ENCODE data around the gene KSR2.

GRCh38 chr12:118011961-118012360 is 43.2 kb upstream of the KSR2 start:
- no peak for TF ChIP-seq POLR2A (IDR thresholded peaks at IDR 0.05)
- no peak for TF ChIP-seq CTCF (IDR thresholded peaks at IDR 0.05)
- no peak for TF ChIP-seq EP300 (IDR thresholded peaks at IDR 0.05)
- no peak for TF ChIP-seq POLR2AphosphoS5 (IDR thresholded peaks at IDR 0.05)
